ENCODE data around the gene ITGB8.

DNA sequence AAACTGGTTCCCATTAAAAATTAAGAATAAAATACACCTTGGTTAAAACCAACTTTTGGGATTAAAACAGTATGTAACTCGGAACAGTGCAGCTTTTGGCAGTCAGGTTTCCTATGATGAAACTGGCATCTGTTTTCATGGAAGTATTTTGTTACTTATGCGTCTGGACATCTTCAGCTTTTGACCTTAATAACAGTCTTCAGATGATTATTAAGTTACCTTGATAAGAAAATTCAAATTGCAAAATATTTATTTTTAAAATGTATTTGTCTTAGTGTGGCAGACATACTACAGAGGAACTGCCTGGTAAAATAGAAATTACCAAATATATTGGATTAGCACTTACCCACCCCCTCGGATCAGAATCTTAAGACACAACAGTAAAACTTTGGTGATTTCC, 100.0 kb downstream of the ITGB8 start:
- TF ChIP-seq, protein P1, sequence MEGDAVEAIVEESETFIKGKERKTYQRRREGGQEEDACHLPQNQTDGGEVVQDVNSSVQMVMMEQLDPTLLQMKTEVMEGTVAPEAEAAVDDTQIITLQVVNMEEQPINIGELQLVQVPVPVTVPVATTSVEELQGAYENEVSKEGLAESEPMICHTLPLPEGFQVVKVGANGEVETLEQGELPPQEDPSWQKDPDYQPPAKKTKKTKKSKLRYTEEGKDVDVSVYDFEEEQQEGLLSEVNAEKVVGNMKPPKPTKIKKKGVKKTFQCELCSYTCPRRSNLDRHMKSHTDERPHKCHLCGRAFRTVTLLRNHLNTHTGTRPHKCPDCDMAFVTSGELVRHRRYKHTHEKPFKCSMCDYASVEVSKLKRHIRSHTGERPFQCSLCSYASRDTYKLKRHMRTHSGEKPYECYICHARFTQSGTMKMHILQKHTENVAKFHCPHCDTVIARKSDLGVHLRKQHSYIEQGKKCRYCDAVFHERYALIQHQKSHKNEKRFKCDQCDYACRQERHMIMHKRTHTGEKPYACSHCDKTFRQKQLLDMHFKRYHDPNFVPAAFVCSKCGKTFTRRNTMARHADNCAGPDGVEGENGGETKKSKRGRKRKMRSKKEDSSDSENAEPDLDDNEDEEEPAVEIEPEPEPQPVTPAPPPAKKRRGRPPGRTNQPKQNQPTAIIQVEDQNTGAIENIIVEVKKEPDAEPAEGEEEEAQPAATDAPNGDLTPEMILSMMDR (conservative IDR thresholded peaks at IDR 0.05): no peak
- no peak for TF ChIP-seq ZFX (IDR thresholded peaks at IDR 0.05)

Data from C4-2B (cell line).